GM18909 (cell line): Measurements from ENCODE around the gene UBE2D2.

Experiments used
- ATAC-seq: cut with Tn5 transposase; IDR thresholded peaks from one replicate; pipeline ENCODE4 v1.9.1; 2021; ENCODE audit warnings: mild to moderate bottlenecking; ENCODE audit not compliant: unreplicated experiment, poor library complexity

UBE2D2 gene

DNA sequence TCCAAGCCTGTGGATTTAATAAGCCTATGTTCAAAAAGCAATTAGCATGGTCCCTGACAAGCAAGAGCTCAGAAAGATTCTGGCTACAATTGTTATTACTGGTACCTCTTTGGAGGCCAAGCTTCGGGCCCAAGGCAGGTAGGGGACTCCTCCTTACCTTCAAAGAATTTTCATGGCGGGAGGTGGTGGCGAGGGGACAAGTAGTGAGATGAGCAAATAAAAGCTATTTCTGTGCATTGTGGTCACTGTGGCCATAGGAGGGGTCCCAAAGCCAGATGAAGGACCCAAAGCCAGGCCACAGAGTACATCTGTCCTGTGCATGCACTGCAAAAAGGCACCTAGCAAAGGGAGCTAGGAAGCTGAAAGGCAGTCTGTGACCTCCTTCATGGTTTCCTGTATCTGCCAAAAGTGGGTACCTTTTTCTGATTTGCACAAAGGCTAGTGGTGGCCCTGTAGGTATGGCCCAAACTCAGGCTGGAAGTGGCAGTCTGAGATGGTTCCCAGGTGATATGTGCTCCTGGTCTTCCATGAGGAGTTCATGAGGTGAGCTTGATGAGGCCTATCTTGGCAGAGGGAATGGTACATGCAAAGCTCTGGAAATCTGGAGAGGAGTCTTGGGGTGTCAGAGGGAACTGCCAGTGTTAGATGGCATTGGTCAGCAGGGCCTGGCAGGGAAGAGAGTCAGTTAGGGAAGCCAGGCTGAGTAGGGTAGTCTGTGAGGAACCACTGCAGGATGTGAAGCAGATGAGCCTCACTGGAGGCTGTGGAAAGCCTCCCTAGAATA lies 83.7 kb downstream of the UBE2D2 start:
- ATAC-seq: no peak

DNA sequence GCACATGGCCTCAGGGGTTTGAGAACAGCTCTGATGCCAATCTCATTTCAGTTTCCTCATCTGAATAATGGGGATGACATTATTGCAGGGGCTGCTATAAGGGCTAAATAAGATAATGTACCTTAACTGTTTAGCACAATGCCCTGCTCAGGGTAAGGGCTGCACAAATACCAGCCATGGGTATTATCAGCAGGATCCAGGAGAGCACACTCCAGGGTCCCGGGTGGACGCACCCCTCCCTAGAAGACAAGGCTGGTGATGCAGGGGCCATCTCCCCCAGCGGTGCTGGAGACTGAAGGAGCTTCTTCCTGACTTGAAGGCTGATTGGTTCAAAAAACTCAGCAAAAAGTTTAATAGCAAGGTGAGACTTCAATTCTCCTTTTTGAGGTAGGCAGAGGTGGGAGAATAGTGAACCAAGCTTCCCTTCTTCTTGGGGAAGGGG lies 84.3 kb downstream of the UBE2D2 start:
- no peak for ATAC-seq

DNA sequence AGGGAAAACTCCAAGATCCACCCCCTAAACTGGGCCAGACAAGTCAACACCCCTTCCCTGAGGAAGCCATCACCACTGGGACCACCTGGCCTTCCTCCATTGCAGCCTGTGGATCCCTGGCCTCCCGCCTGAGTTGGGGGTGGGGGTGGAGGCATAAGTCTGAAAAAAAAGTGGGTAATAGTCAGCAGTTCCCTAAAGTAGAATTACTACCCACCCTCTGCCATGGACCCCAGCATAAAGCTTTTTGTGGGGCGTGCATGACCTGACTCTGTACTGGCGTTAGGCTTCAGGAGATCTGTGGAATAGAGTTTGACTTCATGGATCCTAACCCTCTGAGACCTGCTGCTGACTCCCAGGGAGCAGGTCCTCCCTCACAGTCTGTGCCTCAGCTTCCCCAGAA lies 85.0 kb downstream of the UBE2D2 start:
- no peak for ATAC-seq

DNA sequence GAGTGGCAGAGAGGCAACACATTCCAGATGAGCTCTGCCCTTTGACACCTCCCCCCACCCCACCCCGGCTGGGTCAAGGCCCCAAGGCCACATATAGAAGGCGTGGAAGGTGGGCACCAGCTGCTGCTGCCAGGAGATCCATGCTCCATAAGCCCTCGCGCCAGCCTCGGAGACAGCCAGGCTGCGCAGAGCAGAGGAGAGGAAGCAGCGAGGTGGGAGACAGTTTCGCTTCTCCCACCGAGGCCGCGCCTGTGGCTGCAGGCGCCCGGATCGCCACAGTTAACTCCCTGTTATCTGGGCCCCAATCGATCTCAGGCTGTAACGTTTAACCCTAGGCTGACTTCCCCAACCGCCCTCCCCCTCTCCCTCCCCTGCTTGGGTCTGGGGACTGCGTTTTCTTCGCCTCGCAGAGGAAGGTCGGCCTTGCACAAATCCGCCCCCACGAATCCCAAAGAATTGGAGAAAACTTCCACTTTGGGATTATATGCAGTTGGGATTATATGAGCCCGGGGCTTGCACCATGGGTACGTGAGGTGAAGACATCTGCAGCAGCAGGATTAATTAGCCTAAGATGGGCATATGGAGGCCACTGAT lies 85.9 kb downstream of the UBE2D2 start:
- ATAC-seq: no peak

DNA sequence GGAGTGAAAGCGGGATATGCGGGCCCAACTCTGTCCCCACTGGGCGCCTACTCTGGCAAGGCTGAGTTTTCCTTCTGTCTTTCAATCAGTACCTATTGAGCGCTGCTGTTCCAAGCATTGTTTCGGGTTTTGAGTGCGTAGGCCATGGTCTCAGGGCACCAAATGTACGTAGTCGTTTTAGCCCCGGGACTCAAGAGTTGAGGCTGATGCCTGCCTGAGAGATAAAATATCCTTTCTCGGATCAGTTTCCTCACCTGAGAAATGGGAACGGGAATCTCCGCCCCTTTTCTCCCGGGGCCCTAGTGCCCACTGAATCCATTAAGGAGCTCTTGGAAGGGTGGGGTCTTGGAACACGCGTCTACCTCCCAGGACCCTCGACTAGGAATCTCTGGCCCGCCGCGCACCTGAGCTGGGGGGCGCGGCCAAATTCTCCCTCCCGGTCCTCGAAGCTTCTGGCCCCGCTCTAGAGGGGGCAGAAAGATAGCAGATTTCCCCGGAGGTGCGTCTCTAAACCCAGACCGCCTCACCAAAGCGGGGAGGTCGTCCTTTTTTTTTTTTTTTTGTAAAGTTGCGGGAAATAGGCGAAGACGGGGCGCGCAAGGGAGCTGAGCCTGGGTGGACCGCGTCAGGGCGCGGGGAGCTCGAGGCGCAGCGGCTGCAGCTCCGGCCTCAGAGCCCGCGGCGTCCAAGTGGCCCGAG lies 86.5 kb downstream of the UBE2D2 start:
- ATAC-seq: no peak

DNA sequence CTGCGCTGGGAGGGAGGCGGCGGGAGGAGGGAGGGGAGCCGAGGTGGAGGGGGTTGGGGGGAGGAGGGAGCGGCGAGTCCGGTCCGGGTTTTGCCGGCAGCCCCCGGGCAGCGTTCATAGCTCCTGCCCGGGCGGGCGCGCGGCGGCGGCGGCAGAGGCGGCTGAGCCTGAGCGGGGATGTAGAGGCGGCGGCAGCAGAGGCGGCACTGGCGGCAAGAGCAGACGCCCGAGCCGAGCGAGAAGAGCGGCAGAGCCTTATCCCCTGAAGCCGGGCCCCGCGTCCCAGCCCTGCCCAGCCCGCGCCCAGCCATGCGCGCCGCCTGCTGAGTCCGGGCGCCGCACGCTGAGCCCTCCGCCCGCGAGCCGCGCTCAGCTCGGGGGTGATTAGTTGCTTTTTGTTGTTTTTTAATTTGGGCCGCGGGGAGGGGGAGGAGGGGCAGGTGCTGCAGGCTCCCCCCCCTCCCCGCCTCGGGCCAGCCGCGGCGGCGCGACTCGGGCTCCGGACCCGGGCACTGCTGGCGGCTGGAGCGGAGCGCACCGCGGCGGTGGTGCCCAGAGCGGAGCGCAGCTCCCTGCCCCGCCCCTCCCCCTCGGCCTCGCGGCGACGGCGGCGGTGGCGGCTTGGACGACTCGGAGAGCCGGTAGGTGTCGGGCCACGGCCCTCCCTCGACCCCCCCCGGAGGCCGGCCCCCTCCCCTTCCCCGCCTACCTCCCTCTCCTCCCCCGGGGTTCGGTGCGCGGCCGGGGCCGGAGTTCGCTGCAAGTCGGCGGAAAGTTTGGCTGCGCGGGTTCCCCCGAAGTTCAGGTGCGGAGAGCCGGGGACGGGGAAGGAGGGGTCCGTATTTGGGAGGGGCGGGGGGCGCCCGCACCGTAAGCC lies 87.3 kb downstream of the UBE2D2 start, which contains the start of gene CXXC5:
TSS of gene CXXC5 (plus strand) at position 145 of the 877 bp plus-strand sequence. CDS start 32,175 bp downstream, outside the sequence.
- peak; percentile 26 for ATAC-seq

DNA sequence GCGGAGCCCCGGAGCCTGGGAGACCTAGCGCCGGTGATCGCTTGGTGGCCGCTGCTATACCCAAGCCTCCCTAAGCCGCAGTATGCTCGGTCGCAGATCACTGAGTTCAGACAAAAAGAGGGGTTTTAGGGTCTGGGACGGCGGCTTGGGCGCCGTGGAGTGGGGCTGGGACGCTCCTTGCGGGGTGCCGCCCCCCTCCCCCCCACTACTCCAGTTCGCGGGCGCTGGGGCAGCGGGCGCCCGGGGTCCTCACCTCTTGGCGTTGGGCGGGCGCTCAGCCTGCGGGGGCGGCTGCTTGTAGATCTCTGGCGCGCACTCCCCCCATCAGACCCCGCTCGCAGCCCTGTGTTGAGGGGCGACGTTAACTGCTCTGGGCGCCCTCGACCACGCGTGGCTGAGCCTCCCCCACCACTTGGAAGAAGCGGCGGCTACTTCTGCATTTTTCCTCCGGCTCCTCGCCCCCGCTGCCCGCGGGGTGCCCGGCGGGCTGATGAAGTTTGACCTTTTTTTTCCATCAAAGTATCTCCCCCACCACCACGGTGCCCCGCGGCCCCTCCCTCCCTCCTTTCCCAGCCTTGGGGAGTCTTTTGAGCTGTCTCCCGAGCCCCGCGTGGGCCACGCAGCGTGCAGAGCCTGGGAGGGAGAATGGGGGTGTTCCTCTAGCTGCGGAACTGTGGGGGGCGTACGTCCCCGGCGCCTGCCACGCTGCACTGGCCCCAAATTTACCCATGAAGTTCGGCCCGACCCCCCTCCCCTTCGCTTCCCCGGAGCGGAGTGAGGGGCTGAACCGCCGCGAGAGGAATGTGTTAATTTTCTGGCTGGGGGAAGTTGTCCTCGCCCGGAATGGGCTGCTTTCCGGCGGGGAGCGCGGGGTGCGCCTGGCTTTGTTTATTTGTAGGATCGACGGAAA lies 88.2 kb downstream of the UBE2D2 start:
- ATAC-seq: no peak

DNA sequence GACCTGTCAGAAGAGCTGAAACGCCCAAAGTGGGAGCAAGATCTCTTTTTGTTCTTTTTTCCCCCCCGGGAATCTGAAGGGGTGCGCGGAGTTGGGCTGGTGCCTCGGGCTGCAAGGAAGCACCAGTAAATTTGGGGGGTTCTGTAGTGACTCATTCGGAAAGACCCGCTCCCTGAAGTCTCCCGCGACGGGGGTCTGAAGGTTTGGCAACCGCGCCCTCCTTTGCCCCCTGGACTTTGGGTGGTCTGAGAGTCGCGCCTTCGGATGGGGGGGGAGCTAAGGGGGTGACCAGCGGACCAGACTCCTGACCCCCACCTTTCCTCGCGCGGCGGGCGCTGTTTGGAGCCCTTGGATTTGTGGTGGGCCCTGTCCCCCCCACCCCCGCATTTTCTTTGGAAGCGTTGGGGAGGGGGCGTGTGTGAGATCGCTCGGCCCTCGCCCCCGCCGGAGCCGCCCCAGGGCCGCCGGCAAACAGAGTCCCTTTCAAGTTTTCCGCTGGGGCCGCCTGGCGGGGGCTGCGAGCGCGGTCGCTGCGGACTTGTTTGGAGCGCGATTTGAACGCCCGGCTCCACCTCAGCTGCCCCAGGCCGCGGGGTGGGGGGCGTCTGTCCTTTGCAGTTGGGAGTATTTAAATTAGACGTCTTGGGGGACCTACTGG lies 89.0 kb downstream of the UBE2D2 start:
- no peak for ATAC-seq

DNA sequence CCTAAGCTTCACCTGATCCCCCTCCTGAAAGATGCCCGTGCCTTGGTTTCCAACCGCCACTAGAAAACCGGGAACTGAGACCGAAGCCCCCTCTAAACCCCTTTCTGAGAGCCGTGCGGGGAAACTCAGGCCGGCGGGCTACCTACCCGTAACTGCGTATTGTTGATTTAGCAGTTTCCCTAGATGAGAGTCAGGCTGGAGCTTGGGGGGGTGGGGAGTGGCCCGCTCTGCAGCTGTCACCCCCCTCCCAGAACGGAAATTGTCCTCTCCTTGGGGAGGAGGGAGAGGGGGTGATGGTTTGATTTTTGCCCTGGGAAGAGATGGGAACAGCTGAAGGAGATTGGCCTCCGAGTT lies 89.5 kb downstream of the UBE2D2 start:
- ATAC-seq: no peak

DNA sequence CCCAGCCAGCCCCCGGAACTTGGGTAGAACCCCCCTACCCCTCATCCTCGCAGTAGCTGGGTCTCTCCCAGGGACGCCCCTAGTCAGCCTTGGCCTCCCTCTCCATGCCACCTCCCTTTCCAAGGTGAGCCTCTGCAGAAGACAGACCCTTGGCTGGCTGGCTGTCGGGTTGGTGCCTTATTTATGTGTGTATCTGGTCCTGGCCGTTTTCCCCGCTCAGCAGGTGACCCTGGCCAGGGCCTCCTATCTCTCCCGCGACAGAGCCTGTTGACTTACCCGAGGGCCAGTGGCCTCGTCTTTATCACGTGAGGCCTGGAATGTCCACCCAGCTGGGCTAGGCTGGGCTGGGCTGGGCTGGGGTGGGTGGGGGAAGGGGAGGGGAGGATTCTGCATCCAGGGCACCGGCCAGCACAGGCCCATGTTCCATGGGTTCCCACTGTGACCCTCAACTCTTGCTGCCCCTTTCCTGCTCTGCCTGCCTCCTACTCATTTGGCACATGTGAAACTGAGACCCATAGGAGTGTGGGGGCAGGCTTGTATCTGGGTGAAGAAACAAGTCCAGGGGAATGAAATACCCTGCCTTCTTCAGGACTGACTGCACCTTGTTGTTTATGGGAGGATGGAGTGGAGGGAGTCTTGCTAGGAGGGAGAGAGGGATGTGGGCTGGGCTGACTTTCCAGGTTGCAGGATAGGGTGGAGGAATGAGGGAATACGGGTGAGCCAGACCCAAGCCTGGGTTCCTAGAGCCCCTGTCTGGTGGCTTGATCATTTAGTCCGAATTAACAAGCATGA lies 90.1 kb downstream of the UBE2D2 start:
- no peak for ATAC-seq

DNA sequence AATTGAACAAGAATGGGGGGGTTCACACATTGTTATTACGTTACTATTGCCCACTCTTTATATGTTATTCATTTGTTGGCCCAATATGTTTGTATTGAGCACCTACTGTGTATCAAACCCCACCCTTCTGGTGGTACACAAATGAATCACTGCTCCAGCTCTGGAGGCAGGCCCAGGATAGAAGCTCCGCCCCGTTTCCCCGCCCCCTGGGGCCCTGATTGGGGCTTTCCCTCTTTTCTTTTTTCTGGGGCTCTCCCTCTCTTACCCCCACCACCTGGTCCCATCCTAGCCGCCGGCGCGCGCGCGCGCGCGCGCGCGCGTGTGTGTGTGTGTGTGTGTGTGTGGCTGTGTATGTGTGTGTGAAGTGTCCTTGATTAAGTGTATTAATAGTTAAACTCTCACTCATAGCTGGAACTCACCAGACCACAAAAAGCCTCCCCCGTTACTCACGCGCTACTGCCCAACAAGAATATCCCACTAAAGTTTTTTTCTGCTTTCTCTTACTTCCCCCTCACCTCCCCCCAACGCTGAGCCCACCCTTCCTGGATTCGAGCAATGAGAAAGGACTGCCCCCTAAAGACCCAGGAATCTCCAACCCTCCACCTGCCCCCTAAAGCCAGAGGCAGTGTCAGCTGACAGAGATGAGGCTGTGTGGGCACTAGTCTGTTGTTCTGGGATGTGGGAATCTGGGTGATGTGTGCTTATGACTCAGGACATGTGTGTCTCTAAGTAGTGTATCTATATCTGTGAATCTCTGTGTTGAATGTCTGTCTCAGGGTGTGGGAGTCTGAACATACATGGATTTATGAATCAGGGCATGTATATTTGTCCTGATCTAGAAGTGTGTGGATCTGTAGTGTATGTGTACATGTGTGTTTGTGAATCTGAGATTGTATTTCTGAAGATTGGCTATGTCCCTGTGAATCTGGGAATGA lies 91.0 kb downstream of the UBE2D2 start:
- peak; percentile 49 for ATAC-seq

DNA sequence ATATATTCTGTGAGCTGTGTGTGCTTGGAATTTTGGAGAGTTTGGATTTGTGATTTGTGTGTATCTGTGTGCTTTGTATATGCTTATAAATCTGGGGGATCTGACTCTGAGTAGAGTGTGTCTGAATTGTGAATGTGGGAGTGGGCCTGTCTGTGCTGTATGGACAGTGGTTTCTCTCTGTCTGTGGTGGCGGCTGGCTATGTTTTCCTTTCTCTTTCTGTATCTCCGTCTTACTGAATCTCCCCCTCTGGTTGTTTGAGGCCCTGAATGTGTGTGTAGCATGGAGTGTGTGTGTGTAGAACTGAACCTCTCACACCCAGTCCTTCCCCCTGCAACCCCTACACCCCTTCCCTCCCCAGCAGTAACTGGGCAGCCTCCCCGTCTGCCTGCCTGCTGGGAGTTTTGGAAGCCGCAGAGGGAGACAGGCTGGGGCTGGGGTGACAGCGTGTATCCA lies 91.7 kb downstream of the UBE2D2 start:
- peak; percentile 36 for ATAC-seq

DNA sequence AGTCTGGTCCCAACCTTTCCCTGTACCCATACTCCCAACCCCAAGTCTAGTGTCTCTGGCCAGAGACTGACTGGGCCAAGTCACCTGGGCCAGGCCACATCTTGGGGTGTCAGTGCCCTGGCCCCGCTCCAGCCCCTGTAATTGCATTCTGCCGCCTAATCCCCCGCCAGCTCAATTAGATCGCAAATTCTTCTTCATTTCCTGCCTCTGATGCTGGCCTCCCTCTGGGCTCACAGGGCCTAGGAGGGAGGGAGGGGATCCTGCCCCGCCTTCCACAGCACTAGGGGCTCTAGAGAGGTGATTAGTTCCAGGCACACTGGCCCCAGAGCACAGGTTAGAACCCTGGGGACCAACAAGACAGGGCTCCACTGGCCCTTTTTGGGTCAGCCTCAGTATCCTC lies 92.5 kb downstream of the UBE2D2 start:
- no peak for ATAC-seq

DNA sequence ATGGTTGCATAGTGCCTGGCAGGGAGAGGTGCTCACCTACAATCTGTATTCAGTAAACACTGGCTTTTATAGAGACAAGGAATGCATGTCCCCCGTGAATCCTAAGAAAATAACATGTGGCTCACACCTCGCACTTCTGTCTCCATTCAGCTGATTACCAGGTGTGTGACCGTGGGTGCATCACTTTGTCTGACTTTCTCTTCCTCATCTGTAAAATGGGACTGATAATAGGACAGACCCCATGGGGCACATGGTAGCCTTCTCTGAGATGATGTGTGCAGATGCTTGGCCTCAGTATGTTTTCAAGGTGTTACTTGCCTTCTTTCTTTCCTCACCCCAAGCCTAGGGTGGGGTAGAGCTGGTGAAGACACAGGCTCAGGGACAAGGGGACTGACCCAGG lies 93.3 kb downstream of the UBE2D2 start:
- no peak for ATAC-seq

DNA sequence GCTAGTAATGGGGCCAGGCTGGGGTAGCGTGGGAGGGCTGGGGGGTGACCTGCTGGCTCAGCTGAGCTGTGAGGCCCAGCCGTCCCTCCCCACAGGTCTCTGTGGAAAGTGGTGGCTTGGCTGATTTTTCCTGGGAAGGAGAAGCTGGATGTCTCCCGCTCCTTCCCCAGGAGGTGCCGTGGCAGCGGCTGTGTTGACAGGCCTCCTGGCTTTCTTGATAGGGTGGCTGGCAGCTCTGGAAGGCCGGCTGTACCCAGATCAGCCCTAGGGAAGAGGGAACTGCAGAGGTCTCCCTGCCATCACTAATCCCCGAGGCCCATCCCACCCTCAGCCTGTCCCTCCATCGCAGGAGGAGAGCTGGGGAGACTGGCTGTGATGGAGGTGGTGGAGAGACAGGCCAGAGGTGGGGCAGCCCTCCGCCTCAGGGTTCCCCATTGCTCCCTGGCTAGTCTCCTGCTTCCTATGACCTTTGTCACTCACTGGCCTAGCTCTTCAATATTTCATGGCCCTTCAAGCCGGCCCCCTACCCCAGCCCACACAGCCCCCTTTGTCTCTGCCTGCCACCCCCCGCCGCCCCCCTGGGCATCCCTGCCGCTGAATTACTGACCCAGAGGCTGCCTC lies 93.8 kb downstream of the UBE2D2 start:
- no peak for ATAC-seq

DNA sequence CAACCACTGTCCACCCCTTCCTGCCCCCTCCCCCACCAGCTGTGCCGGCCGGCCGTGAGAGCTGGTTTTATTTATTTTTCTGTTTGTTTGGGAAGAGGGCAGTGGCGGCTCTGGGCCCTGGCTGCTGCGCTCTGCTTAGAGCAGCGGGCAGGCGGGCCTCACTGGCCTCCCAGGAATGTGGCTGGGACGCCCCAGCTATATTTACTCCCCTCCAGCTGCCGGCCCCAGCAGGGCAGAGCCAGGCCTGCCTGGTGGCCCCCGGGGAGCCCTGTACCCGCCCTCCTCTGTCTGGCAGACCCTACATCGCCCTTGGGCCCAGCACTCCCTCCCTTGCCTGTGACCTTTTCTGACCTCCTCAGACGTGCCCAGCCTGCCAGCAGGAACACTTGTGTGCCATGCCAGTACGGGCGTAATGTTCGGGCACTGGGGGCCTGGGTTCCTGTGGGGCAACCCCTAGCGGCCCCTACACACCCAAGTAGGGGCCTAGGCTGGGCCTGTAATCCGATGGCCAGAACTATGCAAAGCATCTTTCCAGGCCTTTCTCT lies 94.7 kb downstream of the UBE2D2 start:
- no peak for ATAC-seq
